ENCODE data around the gene VAC14.

VAC14 gene

DNA sequence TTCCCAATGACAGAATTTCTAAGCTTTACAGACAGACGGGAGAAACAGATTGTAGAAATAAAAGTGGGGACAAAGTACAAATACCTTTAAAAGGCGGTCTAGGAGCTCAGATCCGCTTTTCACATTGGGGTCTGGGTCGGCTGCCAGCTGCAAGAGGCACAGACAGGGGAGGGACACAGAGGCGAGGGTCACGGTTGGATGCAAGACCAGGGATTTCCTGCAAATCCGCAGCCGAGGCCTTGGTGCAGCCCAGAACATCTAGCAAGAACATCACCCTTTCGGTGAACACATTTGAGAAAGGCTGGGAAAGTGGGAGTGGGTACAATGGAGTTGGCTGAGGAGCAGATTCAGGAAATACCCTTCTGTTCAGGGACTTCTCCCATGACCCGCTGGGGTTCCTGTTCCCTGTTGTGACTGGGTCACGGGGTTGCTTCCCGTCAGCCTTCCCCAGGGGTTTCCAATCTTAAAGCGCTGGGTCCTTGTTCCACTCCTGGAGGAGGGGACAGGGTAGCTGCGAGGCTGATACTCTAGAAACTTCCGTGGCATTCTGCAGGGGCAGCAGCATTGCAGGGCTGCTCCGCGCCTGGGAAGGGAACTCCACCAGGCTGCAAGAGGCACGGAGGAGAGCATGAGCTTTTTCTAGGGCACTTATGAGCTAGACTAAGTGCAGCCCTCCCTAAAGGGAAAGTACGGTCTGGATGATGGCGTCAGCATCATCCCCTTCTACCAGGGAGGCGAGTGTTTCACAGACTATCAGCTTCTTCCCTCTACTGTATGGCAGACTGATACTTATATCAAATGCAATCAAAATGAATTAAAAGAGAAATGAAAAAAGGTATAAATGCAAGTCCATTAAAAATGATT, 16.0 kb downstream of the VAC14 start:
- no peak for DNase-seq

DNA sequence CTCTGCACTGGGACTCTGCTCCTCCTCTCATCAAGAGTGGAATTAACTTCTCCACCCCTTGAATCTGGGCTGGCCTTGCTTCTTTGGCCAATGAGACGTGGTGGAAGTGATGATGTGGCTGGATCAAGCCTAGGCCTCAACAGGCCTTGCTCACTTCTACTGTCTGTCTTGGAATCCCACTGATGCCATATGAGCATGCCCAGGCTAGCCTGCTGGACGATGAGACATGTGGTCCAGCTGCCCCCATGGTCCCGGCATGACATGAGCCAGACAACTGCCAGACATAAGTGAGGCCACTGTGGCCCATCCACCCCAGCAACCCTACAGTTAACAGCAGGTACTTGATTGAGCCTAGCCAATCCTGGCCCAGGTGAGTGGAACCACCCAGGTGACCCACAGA, 18.7 kb downstream of the VAC14 start:
- no peak for DNase-seq

DNA sequence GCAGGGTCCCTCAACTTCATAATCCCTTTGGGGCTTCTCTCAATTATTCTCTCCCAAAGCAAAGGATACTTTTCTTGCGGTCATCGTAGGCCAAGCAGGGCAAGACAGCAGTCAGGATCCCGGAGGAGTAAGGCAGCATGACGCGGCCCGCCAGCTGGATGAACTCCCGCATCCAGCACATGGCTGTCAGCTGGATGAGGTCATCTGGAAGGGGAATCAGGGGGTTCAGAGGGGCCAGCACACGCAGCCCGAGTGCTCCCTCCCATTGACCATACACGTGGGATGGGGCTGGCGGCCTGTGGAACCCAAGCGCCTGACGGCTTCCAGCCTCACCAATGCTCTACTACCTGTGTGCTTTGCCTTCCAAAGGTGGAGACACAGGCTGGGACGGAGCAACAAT, 19.2 kb downstream of the VAC14 start:
- no peak for DNase-seq

DNA sequence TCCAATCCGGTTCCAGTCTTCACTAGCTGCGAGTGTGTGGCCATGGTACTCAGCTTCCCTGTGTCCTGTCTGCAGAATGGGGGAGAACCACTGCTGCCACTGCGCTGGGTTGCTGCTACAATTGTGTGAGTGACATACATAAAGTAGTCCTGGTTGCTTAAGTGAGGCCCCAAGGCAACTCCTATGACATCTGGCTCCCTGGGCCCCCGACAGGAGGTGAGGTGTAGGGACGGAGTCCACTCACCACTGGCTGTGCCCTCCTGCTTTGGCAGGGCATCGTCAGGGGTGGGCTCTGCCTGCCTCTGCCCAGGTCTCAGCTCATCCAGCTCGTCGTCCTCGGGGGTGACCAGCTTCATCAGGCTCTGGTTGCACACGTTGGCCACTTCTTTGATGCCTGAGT, 20.4 kb downstream of the VAC14 start:
- DNase-seq = no peak

DNA sequence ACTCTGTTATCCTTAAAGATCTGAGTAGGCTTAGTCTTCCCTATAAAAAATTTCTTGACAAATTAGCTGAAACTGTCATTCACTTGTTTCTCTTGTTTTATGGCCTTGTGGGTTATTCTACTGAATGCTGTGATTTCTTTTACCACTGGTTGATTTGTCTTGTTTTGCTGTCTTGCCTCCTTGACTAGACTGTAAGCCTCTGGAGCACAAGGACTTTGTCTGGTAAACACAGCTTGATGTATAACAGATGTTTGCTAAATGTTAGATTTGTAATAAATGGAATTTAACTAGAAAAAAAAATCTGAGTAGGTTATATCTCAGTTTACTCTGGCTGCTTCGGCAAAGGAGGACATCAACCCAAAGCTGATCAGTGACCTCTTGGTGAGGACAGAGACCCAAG, 21.6 kb downstream of the VAC14 start:
- no peak for DNase-seq

DNA sequence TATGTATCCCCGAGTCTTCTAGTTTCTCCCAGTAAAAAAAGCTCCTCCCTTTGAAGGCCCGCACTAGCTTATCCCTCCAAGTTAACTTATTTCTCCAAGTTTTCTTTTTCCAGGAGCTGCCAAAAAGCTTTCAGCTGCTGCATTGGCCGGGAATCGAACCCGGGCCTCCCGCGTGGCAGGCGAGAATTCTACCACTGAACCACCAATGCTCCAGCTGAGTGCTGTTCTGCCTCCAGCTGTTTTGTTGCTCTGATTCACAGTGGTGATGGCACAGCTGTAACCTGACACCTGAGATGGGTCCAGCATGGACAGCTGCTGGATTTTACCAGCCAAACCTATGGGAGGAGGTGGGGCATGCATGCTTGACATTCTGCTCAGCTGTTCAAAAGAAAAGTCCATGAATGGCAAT, 22.1 kb downstream of the VAC14 start:
- peak; percentile 8 for DNase-seq

DNA sequence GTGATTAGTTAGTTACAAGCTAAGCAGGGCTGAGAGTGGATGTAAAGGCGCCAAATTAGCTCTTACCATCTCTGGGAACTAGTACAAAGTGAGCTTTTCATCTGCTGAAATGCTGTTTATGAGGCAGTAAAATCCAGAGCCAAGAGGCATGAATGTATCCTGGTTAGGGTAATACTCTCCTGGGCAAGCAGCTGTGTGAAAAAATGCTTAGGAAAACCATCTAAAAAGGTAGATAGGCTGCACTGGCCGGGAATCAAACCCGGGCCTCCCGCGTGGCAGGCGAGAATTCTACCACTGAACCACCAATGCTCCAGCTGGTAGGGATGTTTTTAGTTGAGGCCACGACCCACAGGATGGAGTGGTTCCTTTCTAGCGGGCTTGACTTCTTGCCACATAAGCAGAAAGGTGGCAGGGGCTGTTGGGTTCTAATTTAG, 23.0 kb downstream of the VAC14 start:
- no peak for DNase-seq

DNA sequence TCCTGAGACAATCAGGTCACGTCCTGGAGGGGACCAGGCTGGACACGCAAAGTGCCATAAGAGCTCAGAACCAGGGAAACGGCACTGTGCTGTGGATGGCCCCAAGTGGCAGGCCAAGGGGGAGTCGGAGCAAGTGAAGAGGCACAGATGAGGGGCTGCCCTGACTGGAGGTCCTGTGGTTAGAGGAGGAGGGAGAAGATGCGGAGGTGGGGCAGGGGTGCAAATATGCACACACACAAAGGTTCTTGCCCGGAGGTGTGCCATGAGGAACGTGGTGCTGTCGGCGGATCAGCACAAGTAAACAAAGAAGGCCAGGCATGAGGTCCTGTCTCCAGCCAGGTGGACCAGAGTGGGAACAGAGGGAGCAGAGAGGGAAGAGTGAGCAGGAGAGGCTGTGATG, 23.5 kb downstream of the VAC14 start:
- no peak for DNase-seq

DNA sequence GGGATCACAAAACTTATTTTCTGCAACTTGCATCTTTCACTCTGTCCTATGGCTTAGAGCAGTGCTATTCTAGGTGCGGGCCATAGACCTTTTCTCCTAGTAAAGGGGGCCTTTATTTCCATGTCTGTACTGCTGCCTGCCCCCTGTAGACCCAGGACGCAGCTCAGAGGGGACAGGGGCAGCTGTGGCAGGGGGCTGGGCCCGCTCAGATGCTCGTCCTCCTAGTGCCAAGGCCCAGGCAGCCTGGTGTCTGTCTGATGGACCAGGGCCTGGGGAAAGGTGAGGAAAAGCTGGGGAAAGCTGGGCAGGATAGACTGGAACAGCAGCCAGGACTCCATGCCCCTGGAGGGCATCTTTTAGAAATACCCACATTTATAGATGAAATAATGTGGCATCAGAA, 25.6 kb downstream of the VAC14 start:
- DNase-seq = no peak

DNA sequence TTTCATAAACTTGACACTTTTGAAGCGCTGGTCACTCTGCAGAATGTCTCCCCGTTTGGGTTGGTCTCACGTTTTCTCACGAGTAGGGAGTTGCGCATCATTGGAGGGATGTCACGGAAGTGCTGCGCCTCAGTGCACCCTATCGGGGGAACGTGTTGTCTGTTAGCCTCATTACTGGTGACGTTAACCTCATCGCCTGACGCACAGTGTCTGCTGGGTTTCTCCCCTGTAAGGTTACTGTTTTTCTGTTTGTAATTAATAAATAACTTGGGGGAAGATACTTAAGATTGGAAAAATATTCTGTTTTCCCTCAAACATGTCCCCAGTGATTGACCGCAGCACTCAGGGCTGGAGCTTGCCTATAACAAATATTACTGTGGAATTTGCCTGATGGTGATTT, 26.7 kb downstream of the VAC14 start:
- DNase-seq = no peak

DNA sequence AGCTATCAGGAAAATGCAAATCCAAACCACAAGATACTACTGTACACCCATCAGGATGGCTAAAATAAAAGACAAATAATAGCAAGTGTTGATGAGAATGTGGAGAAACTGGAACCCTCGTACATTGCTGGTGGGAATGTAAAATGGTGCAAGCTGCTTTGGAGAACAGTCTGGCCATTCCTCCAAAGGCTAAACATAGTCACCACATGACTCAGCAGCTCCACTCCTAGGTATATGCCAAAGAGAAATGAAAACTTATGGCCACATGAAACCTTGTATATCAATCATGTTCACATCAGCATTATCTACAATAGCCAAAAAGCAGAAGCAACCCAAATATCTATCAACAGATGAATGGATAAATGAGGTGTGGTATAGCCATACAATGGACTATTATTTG, 28.5 kb downstream of the VAC14 start:
- no peak for DNase-seq

DNA sequence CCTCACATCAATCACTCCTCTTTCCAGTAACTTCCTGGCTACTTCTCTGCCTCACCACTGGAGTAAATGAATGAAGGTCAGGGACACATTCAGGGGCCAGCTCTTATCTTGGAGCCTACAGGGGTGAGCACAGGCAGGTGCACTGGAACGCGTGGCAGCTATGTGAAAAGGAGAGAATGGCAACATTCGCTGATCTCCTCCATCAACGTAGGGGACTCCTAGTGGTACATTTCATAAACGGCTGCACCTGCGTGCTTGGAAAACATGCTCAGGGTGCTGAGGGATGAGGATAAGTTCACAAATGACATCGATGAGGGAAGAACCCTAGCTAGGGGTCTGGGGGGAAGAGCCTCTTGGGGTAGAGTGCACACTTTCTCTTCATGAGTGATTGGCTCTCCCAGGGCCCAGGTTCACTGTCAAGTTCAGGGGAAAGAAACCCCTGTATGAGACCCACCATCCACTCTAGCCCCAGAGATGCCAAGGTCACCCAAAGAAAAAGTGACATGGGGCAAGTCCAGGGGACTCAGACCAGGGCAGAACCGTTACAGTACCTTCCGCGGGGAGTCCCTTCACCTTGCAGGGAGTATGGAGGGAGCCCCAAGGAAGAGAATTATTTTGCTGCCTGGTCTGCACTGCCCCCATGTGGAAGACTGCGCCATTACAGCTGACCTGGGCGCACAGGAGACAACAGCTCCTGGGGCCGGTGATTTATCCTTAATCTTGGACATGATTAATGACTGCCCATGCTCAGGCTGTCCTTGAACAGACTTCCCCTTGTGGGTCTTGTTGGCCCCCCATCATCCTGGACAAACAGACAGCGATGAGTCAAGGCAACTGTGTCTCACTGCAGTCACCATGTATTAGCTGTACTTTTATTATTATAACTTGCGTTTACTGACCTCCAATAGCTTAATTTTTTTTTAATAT, 30.1 kb downstream of the VAC14 start:
- DNase-seq = peak; percentile 71

DNA sequence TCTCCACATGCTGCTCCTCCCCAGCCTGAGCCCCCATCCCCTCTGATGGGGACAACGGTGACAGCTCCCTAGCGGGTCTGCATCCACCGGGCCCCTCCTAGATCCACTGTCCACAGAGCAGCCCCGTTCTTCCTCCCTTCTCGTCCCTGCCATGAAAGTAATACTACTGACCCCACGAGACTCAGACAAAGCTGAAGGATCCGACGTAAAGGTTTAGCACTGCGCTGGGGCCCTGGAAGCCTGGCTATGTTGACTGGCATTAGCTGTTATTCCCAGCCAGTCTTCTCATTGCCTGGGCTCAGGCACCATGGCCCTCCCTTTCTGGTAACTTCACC, 30.7 kb downstream of the VAC14 start:
- no peak for DNase-seq

DNA sequence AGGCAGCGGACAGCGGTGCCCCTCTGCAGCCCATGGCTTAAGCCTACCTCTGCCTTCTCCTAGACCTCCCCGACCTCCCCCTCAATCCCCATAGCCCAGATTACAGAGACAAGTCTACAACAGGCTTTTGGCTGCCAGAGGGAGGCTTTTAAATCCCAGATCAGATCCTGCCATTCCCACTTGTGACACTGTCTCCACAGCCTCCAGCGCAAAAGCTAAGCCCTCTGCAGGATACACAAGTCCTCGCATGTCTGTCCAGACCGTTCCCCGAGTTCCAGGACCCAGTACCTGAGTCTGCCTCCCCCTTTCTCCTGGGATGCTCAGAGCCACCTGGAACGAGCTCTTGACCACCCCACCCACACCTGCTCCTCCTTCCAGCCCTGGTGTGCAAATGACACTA, 31.2 kb downstream of the VAC14 start:
- DNase-seq = no peak

DNA sequence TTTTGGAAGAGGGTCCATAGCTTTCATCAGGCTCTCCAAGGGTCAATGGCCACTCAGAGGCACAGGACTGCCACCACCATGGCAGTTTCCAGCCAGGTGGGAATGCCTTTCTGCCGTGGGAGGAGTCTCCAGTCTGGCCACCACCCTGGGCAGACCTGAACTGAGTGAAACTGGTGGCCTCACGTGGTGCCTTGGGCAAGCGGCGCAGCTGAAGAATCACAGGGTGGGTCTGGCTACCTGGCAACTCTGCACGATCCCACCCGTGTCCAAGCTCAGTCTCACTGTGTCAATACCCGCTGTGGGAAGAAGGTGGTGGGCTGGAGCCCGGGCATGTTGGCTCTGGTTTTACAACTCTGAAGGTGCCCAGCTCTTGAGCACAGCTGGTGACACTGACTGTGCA, 31.8 kb downstream of the VAC14 start:
- DNase-seq = no peak

DNA sequence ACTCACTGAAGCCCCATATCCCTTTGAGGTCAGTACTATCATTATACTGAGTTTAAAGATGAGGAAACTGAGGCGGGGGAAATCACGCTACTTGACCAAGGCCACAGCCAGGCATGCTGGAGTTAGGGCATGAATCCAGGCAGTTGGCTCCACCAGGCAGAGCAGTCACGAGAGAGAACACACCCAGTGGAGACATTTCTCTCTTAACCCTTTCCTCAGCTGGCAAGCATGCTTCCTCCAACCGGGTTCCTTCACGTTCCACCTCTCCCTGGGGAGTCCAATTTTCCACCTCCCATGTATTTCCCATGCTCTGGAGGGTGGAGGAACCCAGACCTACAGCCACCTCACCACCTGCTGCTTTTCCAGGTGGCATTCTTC, 32.8 kb downstream of the VAC14 start:
- DNase-seq = no peak

DNA sequence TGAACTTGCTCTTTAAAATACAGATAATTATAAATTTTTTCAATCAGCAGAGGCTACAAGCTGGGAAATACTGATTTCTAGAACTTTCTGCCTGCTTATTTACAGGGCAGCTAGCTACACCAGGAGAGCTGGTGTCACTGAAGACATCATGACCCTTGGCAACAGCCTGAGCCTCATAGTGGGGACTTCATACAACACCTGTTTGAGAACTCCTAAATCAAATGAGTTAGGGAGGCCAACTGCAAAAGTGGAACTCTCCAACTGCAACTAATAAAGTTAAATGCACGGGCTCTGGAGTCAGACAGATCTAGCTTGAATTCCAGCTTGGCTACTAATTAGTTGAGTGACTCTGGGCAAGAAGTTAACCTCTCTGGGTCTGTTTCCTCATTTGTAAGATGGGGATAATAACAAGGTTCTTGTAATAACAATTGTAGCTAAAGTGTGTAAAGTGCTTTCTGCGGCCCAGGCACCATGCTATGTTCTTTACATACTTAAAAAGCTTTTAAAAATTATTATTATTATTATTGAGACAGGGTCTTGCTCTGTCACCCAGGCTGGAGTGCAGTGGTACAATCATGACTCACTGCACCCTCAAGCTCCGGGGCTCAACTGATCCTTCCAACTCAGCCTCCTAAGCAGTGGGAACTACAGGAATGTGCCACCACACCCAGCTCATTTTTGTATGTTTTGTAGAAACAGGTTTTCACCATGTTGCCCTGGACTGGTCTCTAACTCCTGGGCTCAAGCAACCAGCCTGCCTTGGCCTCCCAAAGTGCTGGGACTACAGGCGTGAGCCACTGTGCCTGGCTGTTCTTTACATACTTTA, 33.4 kb downstream of the VAC14 start:
- no peak for DNase-seq

DNA sequence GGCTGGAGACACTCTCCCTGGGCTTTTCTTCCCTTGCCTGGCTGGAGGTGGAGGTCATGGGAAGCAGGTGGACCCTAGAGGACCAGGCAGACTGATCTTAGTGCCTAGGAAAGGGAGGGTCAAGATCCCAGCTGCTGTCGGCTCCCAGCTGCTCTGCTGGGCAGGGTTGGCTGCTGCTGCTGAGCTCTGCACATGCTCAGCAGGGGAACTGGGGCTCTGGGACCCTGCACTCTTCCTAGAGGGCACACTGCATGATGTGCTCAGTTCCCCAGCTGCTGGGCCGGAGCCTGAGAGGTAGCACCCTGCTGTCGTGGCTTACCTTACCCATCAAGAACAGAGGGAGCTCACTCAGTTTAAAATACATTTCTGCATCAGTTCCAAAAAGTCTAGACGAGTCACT, 34.3 kb downstream of the VAC14 start:
- DNase-seq = no peak

DNA sequence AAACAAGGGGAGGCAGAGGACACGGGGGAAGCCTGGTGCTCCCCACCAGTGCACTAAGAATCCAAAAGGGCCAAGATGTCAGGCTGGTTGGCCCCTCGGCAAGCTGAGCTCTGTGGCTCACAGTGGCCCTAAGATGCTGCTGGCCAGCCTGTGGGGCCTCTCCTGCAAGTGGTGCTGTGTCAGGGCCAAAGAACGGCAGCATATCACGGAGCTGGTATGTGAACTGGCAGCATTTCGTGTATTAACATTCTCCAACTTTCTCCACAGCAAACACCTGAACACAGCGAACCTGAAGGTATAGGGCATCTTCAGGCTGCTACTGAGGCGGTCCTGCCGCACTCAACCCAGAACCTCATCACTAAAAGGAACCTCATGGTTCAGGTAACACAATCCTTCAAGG, 34.8 kb downstream of the VAC14 start:
- DNase-seq = no peak

DNA sequence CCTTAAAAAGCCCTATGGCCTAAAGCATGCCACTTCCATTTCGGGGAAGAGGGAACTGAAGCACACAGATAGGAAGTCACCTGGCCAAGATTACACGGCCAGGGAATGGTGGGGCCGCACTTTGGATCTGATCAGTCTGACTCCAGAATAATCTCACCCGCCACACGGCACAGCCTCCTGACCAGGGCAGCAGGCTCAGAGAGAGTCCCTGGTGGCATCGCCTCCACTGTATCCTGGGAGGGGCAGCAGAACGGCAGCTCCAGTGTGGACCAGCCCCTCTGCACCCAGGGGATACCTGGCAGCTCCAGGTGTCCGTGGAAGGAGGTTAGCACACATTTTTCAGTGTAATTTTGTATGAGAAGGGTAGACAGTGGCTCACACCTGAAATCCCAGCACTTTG, 35.5 kb downstream of the VAC14 start:
- no peak for DNase-seq

DNA sequence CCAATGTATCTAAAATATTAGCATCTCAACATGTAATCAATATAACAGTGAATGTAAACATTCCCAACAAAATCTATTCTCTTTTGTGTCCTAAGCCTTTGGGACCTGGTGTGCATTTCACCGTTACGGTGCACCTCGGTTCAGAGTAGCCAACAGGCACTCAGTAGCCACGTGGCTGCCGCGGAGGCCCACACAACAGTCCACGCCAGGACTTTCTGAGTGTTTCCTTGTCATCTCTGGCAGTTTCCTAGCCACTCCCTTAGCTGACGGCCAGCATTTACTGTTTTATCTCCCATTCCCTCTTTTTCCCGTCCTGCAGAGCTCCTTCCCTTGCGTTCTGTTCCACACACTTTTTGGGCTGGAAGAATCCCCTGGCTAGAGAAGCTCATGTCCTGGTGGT, 36.3 kb downstream of the VAC14 start:
- no peak for DNase-seq

DNA sequence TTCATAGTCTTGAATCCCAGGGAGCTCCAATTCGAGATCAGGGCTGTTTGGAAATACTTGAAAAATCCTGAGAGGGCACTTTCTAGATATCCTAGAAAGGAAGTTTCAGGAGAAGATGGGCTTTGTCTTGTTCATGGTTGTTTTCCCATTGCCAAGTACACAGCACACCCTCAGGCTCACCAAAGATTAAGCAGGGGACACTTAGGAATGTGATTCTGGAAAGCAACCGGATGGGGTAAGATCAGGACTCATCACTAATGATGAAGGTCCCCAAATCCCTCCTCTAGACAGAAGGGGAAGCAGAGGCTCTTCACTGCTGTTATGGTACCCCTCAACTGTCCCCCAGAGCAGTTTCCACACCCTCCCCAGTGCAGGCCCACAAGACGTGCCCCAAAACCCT, 40.7 kb downstream of the VAC14 start:
- DNase-seq = no peak

DNA sequence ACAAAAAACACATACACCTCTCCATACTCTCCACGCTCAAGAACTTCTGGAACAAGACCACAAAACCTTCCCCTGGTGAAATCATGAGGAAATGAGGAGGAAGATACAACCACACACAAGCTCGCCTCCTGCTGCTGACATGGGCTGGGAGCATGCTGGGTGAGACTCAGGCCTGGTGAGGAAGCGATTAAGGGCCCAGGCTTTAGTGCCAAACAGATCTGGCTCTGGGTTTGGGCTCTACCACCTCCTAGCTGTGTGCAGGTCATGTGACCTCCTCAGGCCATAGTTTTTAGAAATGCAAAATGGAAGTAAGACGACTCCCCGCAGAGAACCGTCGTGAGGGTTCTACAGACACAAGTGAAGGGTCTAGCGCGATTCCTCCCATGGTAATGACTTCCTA, 41.3 kb downstream of the VAC14 start:
- DNase-seq = no peak

All from activated CD4-positive, alpha-beta T cell treated with anti-CD3 and anti-CD28 coated beads, Interleukin-2, Interleukin-6, amounts not matched to agents 100 ng/mL and 50 ng/mL, durations not matched to agents 16 hours and 8 hours (primary cell).